HepG2 (cell line): ENCODE measurements around the gene SPRN.

Experiments used
- BCL6 ChIP-seq: IDR thresholded peaks from 2 replicates; pipeline ENCODE4 v1.6.1; 2016; ENCODE audit warnings: missing genetic modification reagents, missing compliant biosample characterization
- BHLHE40 ChIP-seq: IDR thresholded peaks from 2 replicates; pipeline ENCODE4 v1.6.1; 2011; ENCODE audit warnings: low read length, improper control_type of control experiment
- EHMT2 ChIP-seq: fragments of 200-600 bp; sonication (generic); IDR thresholded peaks from 2 replicates; pipeline ENCODE4 v1.7.0; 2017; ENCODE audit warnings: antibody characterized with exemption, low read depth, low read length, borderline replicate concordance
- FIP1L1 ChIP-seq: fragments of 200-400 bp; formaldehyde crosslinking; IDR thresholded peaks from 2 replicates; pipeline ENCODE4 v1.6.1; 2018; ENCODE audit warnings: low read depth, mild to moderate bottlenecking, low read length, moderate library complexity, borderline replicate concordance; ENCODE audit not compliant: insufficient read depth
- FOXA1 ChIP-seq, 2 experiments: fragments of 450-650 bp in 1 of 2; sonication (generic) in 1 of 2; formaldehyde crosslinking in 1 of 2; IDR thresholded peaks; 2 replicates each; pipeline versions ENCODE4 v1.4.0 to v1.6.1; 2016 to 2020; ENCODE audit warnings: missing genetic modification reagents in 1 of 2
- NBN ChIP-seq: fragments of 450-650 bp; conservative IDR thresholded peaks from 2 replicates; pipeline ENCODE4 v1.6.1; 2017
- RAD21 ChIP-seq: fragments of 450-650 bp; formaldehyde crosslinking; IDR thresholded peaks from 2 replicates; pipeline ENCODE4 v1.5.0; 2020; ENCODE audit warnings: mild to moderate bottlenecking
- TAF1 ChIP-seq: sonication (generic); formaldehyde crosslinking; IDR thresholded peaks from 2 replicates; pipeline ENCODE4 v1.4.0; 2020; ENCODE audit warnings: missing genetic modification reagents
- ZNF274 ChIP-seq: sonication (generic); formaldehyde crosslinking; IDR thresholded peaks from 2 replicates; pipeline ENCODE4 v1.5.1; 2020; ENCODE audit warnings: mild to moderate bottlenecking, missing genetic modification reagents
- TF ChIP-seq, protein P1 (sequence below): sonication (generic); formaldehyde crosslinking; IDR thresholded peaks from 2 replicates; pipeline ENCODE4 v1.5.0; 2020; ENCODE audit warnings: mild to moderate bottlenecking, missing genetic modification reagents, moderate library complexity
- TF ChIP-seq, protein P2 (sequence below): sonication (generic); formaldehyde crosslinking; IDR thresholded peaks from one replicate; pipeline ENCODE4 v1.5.1; 2020; ENCODE audit warnings: mild to moderate bottlenecking, missing genetic modification reagents; ENCODE audit errors: not compliant biosample characterization
- TF ChIP-seq, protein P3 (sequence below): IDR thresholded peaks from 2 replicates; pipeline ENCODE4 v1.6.1; 2012; ENCODE audit warnings: inconsistent platforms

DNA sequence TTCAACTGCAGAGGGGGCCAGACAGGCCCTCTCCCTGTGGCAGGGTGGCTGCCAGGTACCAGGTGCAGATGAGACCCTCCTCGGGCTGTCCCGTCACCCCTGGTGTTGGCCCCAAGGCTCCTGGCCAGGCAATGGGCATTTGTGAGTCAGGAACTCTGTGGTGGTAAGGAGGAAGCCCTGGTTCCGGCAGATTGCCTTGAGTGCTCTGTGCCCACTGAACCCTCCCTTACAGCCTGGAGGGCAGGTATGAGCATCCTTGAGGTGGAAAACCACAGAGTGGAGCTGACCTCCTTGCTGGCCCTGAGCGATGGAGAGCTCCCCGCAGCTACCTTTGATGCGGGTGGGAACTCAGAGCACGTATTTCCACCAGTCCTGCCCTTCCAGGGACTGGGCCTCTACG lies 43.4 kb downstream of the SPRN start:
- TF ChIP-seq, protein P1, sequence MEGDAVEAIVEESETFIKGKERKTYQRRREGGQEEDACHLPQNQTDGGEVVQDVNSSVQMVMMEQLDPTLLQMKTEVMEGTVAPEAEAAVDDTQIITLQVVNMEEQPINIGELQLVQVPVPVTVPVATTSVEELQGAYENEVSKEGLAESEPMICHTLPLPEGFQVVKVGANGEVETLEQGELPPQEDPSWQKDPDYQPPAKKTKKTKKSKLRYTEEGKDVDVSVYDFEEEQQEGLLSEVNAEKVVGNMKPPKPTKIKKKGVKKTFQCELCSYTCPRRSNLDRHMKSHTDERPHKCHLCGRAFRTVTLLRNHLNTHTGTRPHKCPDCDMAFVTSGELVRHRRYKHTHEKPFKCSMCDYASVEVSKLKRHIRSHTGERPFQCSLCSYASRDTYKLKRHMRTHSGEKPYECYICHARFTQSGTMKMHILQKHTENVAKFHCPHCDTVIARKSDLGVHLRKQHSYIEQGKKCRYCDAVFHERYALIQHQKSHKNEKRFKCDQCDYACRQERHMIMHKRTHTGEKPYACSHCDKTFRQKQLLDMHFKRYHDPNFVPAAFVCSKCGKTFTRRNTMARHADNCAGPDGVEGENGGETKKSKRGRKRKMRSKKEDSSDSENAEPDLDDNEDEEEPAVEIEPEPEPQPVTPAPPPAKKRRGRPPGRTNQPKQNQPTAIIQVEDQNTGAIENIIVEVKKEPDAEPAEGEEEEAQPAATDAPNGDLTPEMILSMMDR, result no peak
- TF ChIP-seq FIP1L1 (no peak), BHLHE40 (no peak), FOXA1 (IDR thresholded peaks at IDR 0.05) (no peak), FOXA1 (CRISPR knock-in tag; IDR thresholded peaks at IDR 0.05) (no peak), NBN (no peak), RAD21 (no peak), ZNF274 (CRISPR knock-in tag) (no peak), BCL6 (CRISPR knock-in tag) (no peak), EHMT2 (no peak), TAF1 (CRISPR knock-in tag) (no peak)
- TF ChIP-seq, protein P2, sequence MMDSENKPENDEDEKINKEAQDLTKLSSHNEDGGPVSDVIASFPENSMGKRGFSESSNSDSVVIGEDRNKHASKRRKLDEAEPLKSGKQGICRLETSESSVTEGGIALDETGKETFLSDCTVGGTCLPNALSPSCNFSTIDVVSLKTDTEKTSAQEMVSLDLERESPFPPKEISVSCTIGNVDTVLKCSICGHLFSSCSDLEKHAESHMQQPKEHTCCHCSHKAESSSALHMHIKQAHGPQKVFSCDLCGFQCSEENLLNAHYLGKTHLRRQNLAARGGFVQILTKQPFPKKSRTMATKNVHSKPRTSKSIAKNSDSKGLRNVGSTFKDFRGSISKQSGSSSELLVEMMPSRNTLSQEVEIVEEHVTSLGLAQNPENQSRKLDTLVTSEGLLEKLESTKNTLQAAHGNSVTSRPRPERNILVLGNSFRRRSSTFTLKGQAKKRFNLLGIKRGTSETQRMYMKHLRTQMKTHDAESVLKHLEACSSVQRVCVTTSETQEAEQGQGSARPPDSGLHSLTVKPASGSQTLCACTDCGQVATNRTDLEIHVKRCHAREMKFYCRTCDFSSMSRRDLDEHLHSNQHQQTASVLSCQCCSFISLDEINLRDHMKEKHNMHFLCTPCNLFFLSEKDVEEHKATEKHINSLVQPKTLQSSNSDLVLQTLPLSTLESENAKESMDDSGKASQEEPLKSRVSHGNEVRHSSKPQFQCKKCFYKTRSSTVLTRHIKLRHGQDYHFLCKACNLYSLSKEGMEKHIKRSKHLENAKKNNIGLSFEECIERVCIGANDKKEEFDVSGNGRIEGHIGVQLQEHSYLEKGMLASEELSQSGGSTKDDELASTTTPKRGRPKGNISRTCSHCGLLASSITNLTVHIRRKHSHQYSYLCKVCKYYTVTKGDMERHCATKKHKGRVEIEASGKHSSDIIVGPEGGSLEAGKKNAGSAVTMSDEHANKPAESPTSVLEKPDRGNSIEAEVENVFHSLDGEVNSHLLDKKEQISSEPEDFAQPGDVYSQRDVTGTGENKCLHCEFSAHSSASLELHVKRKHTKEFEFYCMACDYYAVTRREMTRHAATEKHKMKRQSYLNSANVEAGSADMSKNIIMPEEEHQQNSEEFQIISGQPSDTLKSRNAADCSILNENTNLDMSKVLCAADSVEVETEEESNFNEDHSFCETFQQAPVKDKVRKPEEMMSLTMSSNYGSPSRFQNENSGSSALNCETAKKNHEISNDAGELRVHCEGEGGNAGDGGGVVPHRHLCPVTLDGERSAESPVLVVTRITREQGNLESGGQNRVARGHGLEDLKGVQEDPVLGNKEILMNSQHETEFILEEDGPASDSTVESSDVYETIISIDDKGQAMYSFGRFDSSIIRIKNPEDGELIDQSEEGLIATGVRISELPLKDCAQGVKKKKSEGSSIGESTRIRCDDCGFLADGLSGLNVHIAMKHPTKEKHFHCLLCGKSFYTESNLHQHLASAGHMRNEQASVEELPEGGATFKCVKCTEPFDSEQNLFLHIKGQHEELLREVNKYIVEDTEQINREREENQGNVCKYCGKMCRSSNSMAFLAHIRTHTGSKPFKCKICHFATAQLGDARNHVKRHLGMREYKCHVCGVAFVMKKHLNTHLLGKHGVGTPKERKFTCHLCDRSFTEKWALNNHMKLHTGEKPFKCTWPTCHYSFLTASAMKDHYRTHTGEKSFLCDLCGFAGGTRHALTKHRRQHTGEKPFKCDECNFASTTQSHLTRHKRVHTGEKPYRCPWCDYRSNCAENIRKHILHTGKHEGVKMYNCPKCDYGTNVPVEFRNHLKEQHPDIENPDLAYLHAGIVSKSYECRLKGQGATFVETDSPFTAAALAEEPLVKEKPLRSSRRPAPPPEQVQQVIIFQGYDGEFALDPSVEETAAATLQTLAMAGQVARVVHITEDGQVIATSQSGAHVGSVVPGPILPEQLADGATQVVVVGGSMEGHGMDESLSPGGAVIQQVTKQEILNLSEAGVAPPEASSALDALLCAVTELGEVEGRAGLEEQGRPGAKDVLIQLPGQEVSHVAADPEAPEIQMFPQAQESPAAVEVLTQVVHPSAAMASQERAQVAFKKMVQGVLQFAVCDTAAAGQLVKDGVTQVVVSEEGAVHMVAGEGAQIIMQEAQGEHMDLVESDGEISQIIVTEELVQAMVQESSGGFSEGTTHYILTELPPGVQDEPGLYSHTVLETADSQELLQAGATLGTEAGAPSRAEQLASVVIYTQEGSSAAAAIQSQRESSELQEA (CRISPR knock-in tag), result no peak
- TF ChIP-seq, protein P3, sequence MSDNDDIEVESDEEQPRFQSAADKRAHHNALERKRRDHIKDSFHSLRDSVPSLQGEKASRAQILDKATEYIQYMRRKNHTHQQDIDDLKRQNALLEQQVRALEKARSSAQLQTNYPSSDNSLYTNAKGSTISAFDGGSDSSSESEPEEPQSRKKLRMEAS, result no peak
